NCI-H510A treated with DMSO at 0.1 percent for 48 hours (cell line): ENCODE results near the gene SEPTIN12.

Experiments used
- DNase-seq: peaks from one replicate; lab custom pipeline; 2025; lab: John Stamatoyannopoulos, UW

The SEPTIN12 gene

GRCh38 chr16:4787627-4788482 lies at the start of gene SEPTIN12:
Gene SEPTIN12, minus strand, starts transcription at chr16:4788345. Its CDS starts 700 bp downstream, at chr16:4787645.
- no peak for DNase-seq

- DNase-seq, result no peak
Observed at GRCh38 chr16:4836727-4837126, 48.6 kb upstream of the SEPTIN12 start.

GRCh38 chr16:4833584-4833983 lies 45.4 kb upstream of the SEPTIN12 start:
- DNase-seq, result no peak

DNA sequence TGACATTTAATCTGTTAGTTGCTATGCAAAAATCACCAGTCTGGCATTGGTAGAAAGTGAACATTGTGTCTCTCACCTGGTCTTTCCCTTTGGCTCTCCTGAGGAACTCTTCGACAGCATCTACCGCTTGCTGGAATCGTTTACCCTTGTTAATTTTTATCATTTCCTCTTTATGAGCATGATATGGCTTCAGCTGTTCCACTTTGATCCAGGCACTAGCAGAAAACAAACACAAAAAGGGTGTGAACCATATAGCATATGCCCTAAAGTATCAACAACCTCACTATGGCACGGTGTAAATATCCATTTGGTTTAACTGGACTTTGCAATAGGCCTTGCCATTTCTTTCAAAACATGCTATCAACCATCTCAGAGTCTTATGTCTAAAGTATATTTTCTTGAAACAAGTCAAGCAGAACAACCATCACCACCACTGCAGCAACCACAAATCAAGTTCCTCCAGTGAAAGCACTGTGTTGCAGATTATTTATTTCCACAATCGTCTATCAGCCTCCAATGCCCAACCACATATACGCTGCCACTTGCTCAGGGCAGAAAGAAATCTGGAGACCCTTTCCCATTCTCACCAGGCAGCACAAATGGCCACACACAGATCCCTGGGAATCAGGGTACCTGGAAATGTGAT lies 44.7 kb upstream of the SEPTIN12 start:
- DNase-seq, result no peak

- DNase-seq, result no peak
Observed at GRCh38 chr16:4831616-4832015, 43.5 kb upstream of the SEPTIN12 start.

DNA sequence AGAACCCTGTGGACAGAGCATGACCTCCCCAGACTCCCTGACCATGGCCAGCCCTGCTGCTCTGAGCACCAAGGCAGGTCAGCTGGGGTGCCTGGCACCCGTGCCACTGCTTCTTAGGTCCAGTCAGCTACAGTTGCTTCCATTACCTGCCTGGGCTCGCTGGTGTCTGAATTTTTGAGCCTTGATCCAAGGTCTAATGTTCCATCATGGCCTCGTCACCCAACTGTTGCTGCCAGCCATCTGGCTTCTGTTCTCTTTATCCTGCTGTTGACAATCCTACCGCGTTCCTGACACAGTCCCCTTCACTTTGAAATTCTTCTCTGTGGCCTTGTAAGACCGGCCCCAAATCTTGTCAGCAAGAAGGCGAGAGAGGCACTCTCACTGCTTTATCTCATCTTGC lies 42.3 kb upstream of the SEPTIN12 start:
- DNase-seq, result no peak

GRCh38 chr16:4828567-4829321 lies 40.6 kb upstream of the SEPTIN12 start:
- DNase-seq, result no peak

DNA sequence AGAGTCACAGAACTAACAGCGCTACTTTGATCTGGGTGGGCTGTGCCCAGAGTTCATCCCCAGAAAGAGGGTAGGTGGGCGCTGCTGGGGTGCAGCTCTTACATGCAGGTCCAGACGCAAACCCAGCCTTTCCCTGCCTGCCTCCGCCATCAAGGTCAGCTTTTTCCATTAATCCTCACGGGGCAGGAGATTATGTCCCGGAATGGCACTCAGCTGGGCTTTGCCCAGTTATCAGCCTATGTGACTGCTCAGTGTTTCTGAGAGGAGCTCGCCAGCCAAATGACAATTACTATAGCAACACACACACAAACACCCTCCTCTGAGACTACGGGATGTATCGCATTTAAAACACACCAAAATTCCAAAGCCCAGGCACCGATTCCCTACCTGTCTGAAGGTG lies 38.8 kb upstream of the SEPTIN12 start:
- DNase-seq, result no peak

DNA sequence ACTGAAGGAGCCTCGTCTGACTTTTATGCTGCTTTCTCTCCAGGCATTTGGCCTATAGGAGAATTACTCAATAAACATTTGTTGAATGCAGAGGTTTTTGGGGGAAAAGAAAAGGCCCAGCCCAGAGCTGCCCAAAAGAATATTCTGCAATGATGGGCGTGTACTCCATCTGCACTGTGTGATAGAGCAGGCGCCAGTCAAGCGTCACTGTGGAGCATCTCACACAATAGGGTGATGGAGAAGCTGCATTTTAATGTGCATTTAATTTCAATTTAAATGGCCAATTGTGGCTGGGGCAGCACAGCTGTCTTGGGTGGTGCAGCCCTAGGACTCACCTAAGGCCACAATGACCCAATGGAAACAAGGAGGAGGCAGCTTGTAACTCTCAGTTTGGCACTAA lies 38.4 kb upstream of the SEPTIN12 start:
- DNase-seq, result no peak

DNA sequence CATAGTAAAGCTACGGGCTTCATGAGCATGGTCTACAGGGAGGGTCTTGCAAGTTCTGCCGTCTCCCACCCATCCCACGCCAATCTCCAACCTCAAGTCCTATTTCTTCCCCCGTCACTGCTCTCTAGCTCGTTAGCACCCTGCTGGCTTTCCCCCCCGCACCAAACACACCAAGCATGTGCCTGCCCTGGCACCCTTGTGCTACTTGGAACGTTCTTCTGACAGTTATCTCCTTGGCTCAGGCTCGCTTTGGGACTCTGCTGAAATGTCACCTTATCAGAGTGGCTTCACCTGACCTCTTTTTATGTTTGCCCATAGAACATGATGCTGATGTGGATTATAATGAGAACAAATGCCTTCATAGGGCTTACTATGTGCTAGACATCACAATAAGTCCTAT lies 37.1 kb upstream of the SEPTIN12 start:
- DNase-seq, result no peak

- DNase-seq, result no peak
Observed at GRCh38 chr16:4820652-4821051, 32.5 kb upstream of the SEPTIN12 start.

- no peak for DNase-seq
Observed at GRCh38 chr16:4814542-4815173, 26.5 kb upstream of the SEPTIN12 start.

DNA sequence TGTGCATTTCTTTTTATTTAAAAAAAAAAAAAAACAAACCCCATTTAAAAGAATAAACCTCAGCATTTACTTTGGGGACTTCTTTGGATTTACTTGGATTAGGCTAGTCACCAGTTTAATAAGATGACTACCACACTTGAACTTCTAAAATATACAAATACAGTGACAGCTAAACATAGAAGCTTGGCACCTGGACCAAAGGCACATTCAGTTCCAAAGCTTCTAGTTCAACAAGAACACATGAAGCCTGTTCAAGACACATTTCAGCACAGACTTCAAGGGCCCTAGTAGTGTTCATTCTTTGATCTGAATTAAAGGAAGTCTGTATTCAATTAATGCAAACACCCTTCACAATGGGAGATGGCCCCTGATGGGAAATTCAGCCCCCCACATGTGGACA lies 25.9 kb upstream of the SEPTIN12 start:
- DNase-seq, result no peak

GRCh38 chr16:4813251-4814003 lies 25.3 kb upstream of the SEPTIN12 start:
- DNase-seq, result no peak

- DNase-seq, result no peak
Observed at GRCh38 chr16:4811773-4812172, 23.6 kb upstream of the SEPTIN12 start.

DNA sequence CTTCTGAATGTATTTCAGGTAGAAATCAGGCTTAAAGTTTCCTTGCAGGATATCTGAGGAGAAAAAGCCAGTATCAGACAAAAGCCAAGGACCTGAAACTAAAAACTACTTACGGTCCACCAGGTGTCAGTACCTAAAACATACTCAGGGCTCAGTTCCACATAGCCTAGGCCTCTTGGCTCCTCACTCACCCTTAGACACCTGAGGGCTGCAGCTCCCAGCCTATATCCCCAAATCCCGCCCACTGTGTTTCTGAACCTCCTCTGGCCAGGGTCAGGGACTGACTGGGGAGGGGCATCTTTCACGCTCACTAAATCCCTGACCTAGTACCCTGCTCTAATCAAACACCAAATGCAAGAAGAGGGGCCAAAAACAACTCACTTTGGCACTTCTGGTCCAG lies 23.1 kb upstream of the SEPTIN12 start:
- no peak for DNase-seq

DNA sequence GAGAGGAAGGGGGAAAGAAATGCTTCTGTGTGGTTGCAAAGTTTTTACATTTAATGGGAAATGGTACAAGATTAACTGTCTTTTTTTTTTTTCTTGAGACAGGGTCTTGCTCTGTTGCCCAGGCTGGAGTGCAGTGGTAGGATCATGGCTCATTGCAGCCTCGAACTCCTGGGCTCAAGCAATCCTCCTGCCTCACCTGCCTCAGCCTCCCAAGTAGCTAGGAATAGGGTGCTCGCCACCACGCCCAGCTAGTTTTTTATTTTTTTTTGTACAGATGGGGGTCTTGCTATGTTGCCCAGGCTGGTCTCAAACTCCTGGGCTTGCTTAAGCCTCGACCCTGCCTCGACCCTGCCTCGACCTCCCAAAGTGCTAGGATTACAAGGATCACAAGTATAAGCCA lies 18.1 kb upstream of the SEPTIN12 start:
- no peak for DNase-seq

DNA sequence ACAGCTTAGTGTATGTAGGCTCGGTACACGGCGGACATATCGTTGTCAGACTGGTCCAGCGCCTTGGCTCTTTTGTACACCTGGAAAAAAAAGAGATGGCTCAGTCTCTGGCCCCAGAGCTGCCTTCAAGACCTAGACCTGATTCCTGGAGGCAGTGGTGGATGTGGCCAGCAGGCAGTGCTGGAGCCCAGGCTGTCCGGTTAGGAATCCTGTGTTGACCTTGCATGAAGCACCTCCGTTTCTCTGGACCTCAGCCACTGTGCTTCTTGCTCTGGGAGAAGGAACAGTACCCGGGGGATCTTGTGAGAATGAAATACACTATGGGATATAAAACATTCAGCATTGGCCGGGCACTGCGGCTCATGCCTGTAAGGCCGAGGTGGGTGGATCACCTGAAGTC lies 17.1 kb upstream of the SEPTIN12 start:
- DNase-seq, result no peak

DNA sequence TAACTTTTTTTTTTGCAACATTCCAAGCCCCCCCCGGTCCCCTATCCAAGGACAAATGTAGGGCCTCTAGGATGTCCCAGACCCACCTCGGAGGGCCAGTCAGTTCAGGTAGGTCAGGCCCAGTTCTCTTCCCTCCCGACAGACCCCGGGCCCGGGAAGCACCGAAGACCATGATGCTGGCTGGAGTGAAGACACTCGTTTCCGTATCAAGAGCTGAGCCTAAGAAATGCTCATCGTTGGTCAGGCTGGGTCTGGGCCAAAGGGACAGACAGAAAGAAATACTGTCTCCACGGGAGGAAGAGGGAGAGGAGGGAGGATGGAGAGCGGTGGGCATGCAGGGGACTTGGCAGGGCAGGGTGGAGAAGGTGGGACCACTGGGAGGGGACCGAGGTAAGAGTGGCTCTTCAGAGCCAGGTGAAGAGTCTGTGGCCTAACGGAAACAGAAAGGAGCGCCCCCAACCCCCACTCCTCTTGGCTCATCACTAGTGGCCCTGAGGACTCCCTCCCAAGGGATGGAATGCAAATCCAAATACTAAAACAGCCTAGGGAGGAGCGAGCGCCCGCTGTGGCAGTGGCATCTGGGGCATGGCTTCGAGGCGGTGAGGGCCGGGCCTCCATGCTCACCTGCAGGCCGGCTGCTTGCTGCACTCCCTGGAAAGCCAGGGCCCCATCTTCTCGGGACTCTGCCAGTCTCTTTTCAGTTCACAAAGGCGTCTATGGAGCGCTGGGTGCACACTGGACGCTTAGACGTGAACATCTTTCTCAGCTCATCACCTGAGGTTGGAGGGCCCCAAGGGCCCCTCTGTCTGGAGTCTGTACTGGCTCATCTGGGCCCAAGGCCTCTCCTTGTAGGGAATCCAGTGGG lies 16.0 kb upstream of the SEPTIN12 start:
- no peak for DNase-seq

DNA sequence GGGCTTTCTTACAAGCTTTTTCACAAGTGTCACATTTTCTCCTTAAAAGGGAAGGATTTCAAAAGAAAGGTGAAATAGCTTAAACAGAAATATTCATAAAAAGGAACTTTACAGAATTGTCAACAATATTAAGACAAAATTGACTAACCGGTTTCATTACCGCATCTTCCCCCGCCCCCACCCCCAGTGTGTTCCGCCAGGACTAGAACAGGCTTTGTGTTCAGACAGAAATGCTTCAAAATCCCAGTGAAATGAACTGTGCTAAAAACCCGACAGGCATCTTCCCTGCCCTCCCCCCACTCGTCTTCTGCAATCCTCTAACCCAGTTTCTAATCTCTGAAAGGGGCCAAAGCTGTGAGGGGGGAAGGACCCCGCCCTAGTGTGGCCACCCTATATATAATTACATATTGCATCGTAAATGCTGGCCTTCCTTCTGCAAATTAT lies 15.3 kb upstream of the SEPTIN12 start:
- DNase-seq, result no peak
